Lower leg skin (tissue), 3 donors: ENCODE data around the gene SPPL3.

Experiments
- CTCF ChIP-seq, 3 donors: fragments of 450-650 bp; IDR thresholded peaks; one replicate each; pipeline ENCODE4 v1.5.1; 2016; ENCODE audit warnings: antibody characterized with exemption in 3 of 3, mild to moderate bottlenecking in 3 of 3, moderate library complexity in 2 of 3
- POLR2A ChIP-seq, 2 donors: fragments of 450-650 bp; IDR thresholded peaks; one replicate each; pipeline ENCODE4 v1.6.1; 2016 to 2017; ENCODE audit warnings: antibody characterized with exemption in 2 of 2, mild to moderate bottlenecking in 1 of 2, moderate library complexity in 1 of 2

DNA sequence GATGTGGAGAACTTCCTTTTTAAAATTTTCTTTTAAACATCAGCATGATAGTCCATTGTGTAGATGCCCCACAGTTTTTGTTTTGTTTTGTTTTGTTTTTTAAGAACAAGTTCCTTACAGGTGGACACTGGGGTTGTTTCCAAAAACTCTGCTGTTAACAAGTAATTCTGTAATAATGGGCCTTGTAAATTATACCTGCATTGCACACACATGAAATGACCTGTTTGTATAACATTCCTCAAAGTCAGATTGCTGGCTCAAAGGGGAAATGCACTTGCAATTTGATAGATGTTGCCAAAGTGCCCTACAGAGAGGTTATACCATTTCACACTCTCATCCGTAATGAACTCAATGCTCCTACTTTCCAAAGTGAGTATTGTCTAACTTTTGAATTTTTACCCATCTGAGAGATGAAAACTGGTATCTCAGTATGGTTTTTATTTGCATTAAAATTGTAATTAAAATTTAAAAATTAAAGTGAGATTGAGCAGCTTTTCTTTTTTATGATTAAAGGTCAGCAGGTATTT lies 89.2 kb downstream of the SPPL3 start:
- TF ChIP-seq CTCF (IDR thresholded peaks at IDR 0.05) (no peak), POLR2A (IDR thresholded peaks at IDR 0.05) (no peak)
